Smooth muscle cell (in vitro differentiated cells): ENCODE data around the gene TMEM176B. TPM values are rescaled to one million over a fixed set of nuclear protein-coding genes. Genes with fewer than 3 reads are reported as not detected.
"Not testable (repeated sequence)": the region's sequence is repeated elsewhere in the genome, so short reads cannot be mapped to it uniquely, and the experiment has no call there.

ENCODE experiments used
- DNase-seq: peaks from one replicate; lab custom pipeline; 2025; ENCODE audit not compliant: unreplicated experiment; lab: John Stamatoyannopoulos, UW
- H2AFZ ChIP-seq: fragments of 200-600 bp; sonication (generic); 2 replicates; pipeline ENCODE4 v1.6.0; 2016; ENCODE audit warnings: antibody characterized with exemption, low read depth, mild to moderate bottlenecking
- H3F3A ChIP-seq: fragments of 200-600 bp; sonication (generic); 2 replicates; pipeline ENCODE4 v1.6.0; 2017; ENCODE audit warnings: antibody characterized with exemption, low read depth
- H3K27ac ChIP-seq: fragments of 200-600 bp; sonication (generic); 2 replicates; pipeline ENCODE4 v1.5.1; 2016; ENCODE audit warnings: low read depth, mild to moderate bottlenecking
- H3K27me3 ChIP-seq: fragments of 200-600 bp; sonication (generic); 2 replicates; pipeline ENCODE4 v1.6.1; 2016; ENCODE audit warnings: low read depth, mild to moderate bottlenecking
- H3K36me3 ChIP-seq: fragments of 200-600 bp; sonication (generic); 2 replicates; pipeline ENCODE4 v1.5.1; 2016; ENCODE audit warnings: low read depth
- H3K4me1 ChIP-seq: fragments of 200-600 bp; sonication (generic); 2 replicates; pipeline ENCODE4 v1.5.1; 2016; ENCODE audit warnings: low read depth
- H3K4me2 ChIP-seq: fragments of 200-600 bp; sonication (generic); 2 replicates; pipeline ENCODE4 v1.6.0; 2016; ENCODE audit warnings: mild to moderate bottlenecking
- H3K4me3 ChIP-seq: fragments of 200-600 bp; sonication (generic); 2 replicates; pipeline ENCODE4 v1.5.1; 2016; ENCODE audit warnings: mild to moderate bottlenecking
- H3K79me2 ChIP-seq: fragments of 200-600 bp; sonication (generic); 2 replicates; pipeline ENCODE4 v1.6.0; 2016; ENCODE audit warnings: low read depth, mild to moderate bottlenecking
- H3K9ac ChIP-seq: fragments of 200-600 bp; sonication (generic); 2 replicates; pipeline ENCODE4 v1.6.0; 2016; ENCODE audit warnings: low read depth
- H3K9me3 ChIP-seq: fragments of 200-600 bp; sonication (generic); replicated peaks from 2 replicates; pipeline ENCODE4 v1.5.1; 2016; ENCODE audit warnings: low read depth
- H4K20me1 ChIP-seq: fragments of 200-600 bp; sonication (generic); 2 replicates; pipeline ENCODE4 v1.6.0; 2016; ENCODE audit warnings: low read depth
- WGBS: methylation state at CpG from one replicate; pipeline ENCODE4 v1.1.7; 2016; ENCODE audit warnings: low lambda C conversion rate; 5-methylcytosine and 5-hydroxymethylcytosine counted together
- polyA plus RNA-seq: library from polyadenylated mRNA; unstranded; fragments of >200 nt; fragmentation: Nextera tagmentation; extraction: Ambion mirVana; gene quantifications from 2 replicates; pipeline ENCODE4 v1.2.1, GENCODE V29; 2016
- total RNA-seq: library from RNA; depleted of rRNA; stranded (reverse); fragments of >200 nt; gene quantifications from 2 replicates; pipeline ENCODE4 v1.2.3, GENCODE V29; 2014
- TF ChIP-seq, protein P1 (sequence below): fragments of 200-600 bp; sonication (generic); IDR thresholded peaks from 2 replicates; pipeline ENCODE4 v1.5.1; 2017; ENCODE audit warnings: borderline replicate concordance, mild to moderate bottlenecking, antibody characterized with exemption; ENCODE audit not compliant: insufficient read depth, poor library complexity, severe bottlenecking

Gene TMEM176B
- total and polyA plus RNA-seq, 2 experiments from 2014 or later: 52.8 to 108 TPM

DNA sequence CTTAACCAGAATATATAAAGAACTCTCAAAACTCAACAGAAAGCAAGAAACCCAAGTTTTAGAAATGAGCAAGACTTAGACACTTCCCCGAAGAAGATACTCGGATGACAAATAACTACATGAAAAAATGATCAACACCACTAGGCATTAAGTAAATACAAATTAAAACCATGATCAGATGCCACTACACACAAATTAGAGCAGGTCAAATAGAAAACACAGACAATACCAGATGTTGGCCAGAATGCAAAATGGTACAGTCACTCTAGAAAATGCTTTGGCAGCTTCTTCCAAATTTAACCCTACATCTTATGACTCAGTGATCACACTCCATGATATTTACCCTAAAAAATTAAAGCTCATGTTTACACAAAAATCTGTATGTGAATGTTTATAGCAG, 18.8 kb upstream of the TMEM176B start:
- no peak overlapping the region for H3K9ac ChIP-seq
- WGBS: 93% methylated on average over 2 of the region's 2 CpGs
- H2AFZ ChIP-seq: no peak overlapping the region
- no peak overlapping the region for H3K27ac ChIP-seq
- H3K36me3 ChIP-seq: no peaks in the 10 kb centered on the region
- no peaks in the 10 kb centered on the region for H3K4me1 ChIP-seq
- TF ChIP-seq, protein P1, sequence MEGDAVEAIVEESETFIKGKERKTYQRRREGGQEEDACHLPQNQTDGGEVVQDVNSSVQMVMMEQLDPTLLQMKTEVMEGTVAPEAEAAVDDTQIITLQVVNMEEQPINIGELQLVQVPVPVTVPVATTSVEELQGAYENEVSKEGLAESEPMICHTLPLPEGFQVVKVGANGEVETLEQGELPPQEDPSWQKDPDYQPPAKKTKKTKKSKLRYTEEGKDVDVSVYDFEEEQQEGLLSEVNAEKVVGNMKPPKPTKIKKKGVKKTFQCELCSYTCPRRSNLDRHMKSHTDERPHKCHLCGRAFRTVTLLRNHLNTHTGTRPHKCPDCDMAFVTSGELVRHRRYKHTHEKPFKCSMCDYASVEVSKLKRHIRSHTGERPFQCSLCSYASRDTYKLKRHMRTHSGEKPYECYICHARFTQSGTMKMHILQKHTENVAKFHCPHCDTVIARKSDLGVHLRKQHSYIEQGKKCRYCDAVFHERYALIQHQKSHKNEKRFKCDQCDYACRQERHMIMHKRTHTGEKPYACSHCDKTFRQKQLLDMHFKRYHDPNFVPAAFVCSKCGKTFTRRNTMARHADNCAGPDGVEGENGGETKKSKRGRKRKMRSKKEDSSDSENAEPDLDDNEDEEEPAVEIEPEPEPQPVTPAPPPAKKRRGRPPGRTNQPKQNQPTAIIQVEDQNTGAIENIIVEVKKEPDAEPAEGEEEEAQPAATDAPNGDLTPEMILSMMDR: no peak
- H3K4me3 ChIP-seq: no peak overlapping the region
- H3K79me2 ChIP-seq: no peaks in the 10 kb centered on the region
- no peaks in the 10 kb centered on the region for H3K27me3 ChIP-seq
- H3K4me2 ChIP-seq: no peak overlapping the region
- no peaks in the 10 kb centered on the region for H4K20me1 ChIP-seq
- no peak for DNase-seq
- H3K9me3 ChIP-seq: no peaks in the 10 kb centered on the region
- H3F3A ChIP-seq: no peaks in the 10 kb centered on the region

DNA sequence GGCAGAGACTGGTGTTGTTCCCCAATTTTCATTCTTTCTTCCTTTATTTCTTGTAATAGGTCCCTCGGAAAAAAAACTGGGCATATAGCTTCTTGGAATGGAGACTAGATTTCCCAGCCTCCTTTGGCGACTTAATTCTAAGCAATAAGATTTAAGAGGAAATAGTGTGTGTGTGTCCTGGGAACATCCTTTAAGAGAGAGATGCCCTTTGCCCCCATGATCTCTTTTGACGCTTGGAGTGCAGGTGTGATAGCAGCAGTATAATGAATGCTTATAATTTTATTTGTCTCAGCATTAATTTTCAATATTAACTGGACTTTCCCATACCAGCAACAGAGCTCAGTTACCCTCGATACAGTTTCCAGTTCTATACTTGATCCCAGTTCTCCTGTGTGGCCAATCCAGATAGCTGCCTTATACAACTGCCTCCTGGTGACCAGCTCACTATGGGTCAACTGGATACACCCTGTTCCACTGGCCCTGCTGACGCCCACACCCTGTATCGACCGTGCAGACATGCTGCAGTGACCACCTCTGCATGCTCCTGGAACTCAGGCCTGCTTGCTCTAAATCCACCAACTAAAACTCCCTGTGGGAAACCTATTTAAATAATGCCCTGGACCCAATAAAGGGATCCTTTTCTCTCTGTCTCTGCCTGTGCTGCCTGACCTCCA, 14.3 kb upstream of the TMEM176B start:
- no peak overlapping the region for H2AFZ ChIP-seq
- no peaks in the 10 kb centered on the region for H3K79me2 ChIP-seq
- no peak overlapping the region for H3K4me3 ChIP-seq
- no peak for DNase-seq
- H3K27me3 ChIP-seq: no peaks in the 10 kb centered on the region
- no peaks in the 10 kb centered on the region for H3F3A ChIP-seq
- no peak overlapping the region for H3K27ac ChIP-seq
- H3K9ac ChIP-seq: no peak overlapping the region
- WGBS: 74% methylated on average over 7 of the region's 7 CpGs
- no peaks in the 10 kb centered on the region for H4K20me1 ChIP-seq
- H3K9me3 ChIP-seq: no peaks in the 10 kb centered on the region
- TF ChIP-seq, protein P1: no peak
- no peaks in the 10 kb centered on the region for H3K36me3 ChIP-seq
- H3K4me1 ChIP-seq: no peaks in the 10 kb centered on the region
- H3K4me2 ChIP-seq: no peak overlapping the region

DNA sequence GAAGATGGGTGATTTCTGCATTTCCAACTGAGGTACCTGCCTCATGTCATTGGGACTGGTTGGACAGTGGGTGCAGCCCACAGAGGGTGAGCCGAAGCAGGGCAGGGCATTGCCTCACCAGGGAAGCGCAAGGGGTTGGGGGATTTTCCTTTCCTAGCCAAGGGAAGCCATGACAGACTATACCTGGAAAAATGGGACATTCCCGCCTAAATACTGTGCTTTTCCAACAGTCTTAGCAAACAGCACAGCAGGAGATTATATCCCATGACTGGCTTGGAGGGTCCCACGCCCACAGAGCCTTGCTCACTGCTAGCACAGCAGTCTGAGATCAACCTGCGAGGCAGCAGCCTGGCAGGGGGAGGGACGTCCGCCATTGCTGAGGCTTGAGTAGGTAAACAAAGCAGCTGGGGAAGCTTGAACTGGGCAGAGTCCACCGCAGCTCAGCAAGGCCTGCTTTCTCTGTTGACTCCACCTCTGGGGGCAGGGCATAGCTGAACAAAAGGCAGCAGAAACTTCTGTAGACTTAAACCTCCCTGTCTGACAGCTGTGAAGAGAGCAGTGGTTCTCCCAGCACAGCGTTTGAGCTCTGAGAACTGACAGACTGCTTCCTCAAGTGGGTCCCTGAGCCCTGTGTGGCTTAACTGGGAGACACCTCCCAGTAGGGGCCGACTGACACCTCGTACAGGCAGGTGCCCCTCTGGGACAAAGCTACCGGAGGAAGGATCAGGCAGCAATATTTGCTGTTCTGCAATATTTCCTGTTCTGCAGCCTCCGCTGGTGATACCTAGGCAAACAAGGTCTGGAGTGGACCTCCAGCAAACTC, 7.7 kb upstream of the TMEM176B start:
- not testable (repeated sequence) for H4K20me1 ChIP-seq, H3K4me3 ChIP-seq, H3K27me3 ChIP-seq, H3K4me2 ChIP-seq, H2AFZ ChIP-seq, H3K9ac ChIP-seq, H3K4me1 ChIP-seq, H3K36me3 ChIP-seq, H3K9me3 ChIP-seq, DNase-seq, H3F3A ChIP-seq, H3K79me2 ChIP-seq, H3K27ac ChIP-seq
- WGBS: 76% methylated on average over 13 of the region's 13 CpGs

DNA sequence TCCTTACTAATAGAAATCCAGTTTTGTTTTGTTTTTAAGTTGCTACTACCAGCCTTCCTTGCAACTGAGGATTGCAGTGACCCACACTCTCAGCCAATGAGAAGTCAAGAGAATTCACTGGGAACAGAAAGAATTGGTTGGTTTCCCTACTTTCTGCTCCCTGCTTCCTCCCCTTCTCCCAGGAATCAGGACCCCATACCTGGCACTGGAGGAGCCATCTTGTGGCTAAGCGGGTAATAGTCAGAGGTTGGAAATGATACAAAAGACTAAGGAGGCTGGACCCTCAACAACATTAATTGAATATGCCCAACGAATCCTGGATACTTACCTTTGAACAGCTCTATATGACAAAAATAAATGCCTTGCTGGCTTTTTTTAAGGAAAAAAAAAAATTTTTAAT, 6.7 kb upstream of the TMEM176B start:
- Histone ChIP-seq H3K4me1 (no peaks in the 10 kb centered on the region), H4K20me1 (no peaks in the 10 kb centered on the region), H3K4me2 (no peak overlapping the region), H3K79me2 (no peaks in the 10 kb centered on the region), H3K27me3 (peaks cover 3% of the 10 kb centered on the region), H3K4me3 (no peak overlapping the region), H3K9ac (no peak overlapping the region), H3K36me3 (no peaks in the 10 kb centered on the region), H3K9me3 (no peaks in the 10 kb centered on the region), H2AFZ (no peak overlapping the region), H3F3A (no peaks in the 10 kb centered on the region), H3K27ac (no peak overlapping the region)
- TF ChIP-seq, protein P1: no peak
- 77% methylated on average over 2 of the region's 2 CpGs for WGBS
- no peak for DNase-seq
